Measurements from ENCODE around the gene PPP1R13B. TPM values are rescaled to one million over a fixed set of nuclear protein-coding genes. Genes with fewer than 3 reads are reported as not detected.
A peak's percentile ranks its signal among the peaks of the same experiment; 100 is the strongest.

The PPP1R13B gene
- total and polyA plus RNA-seq, 8 donors = 20.9 to 33.9 (median 26.9) TPM

- Histone ChIP-seq H3K36me3 (no peaks in the 10 kb centered on the region), H3K9me3 (no peaks in the 10 kb centered on the region), H3K27ac (peak overlapping the region in 1 of 4 donors; percentile 77), H3K4me1 (peaks cover 10 to 18% (median 14%) of the 10 kb centered on the region in 3 donors), H3K27me3 (no peaks in the 10 kb centered on the region), H3K4me3 (no peak overlapping the region)
- FAIRE-seq (no peak), ATAC-seq (no peak), DNase-seq (peak in 1 of 6 donors; percentile 16)
- no peak for TF ChIP-seq CTCF (IDR thresholded peaks at IDR 0.05)
- 65 to 80% methylated on average over 7 of the region's 7 CpGs for WGBS, 2 donors
- intact Hi-C loops (cut with DNase I) = no loop called here
These were observed 9.2 kb upstream of the PPP1R13B start for GRCh38 chr14:103856607-103857006.

GRCh38 chr14:103856105-103856504 lies 8.7 kb upstream of the PPP1R13B start:
- no peak overlapping the region for H3K4me3 ChIP-seq
- WGBS, 2 donors = 88 to 93% methylated on average over 8 of the region's 8 CpGs
- H3K4me1 ChIP-seq = peaks cover 10 to 18% (median 14%) of the 10 kb centered on the region in 3 donors
- no peaks in the 10 kb centered on the region for H3K36me3 ChIP-seq
- peak overlapping the region in 3 of 4 donors; percentile 42 to 81 (median 77) for H3K27ac ChIP-seq
- no peak for FAIRE-seq
- H3K27me3 ChIP-seq = no peaks in the 10 kb centered on the region
- ATAC-seq = peak in 1 of 4 donors; percentile 12
- TF ChIP-seq CTCF (IDR thresholded peaks at IDR 0.05) = no peak
- no peaks in the 10 kb centered on the region for H3K9me3 ChIP-seq
- intact Hi-C loops (cut with DNase I) = no loop called here
- DNase-seq = peak in 1 of 6 donors; percentile 53

DNA sequence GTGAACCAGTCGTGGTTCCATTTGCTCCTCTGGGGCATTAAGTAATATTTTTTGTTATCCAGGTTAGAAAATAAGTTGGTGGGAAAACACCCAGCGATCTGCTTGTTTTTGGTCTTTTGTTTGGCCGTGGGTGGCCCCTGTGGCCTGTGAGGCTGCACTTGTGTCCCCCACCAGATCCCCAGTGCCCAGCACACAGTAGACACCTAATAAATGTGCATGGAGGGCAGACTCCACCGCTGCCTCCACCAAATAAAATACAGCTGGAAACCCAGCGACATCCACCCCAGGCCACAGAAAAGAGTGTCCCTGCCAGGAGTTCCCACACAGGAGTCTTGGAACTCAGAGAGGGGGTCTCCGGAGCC lies 8.3 kb upstream of the PPP1R13B start:
- no peaks in the 10 kb centered on the region for H3K27me3 ChIP-seq
- no peaks in the 10 kb centered on the region for H3K9me3 ChIP-seq
- 49 to 57% methylated on average over 6 of the region's 6 CpGs for WGBS, 2 donors
- TF ChIP-seq CTCF (IDR thresholded peaks at IDR 0.05) = no peak
- peaks cover 10 to 18% (median 14%) of the 10 kb centered on the region in 3 donors for H3K4me1 ChIP-seq
- H3K36me3 ChIP-seq = no peaks in the 10 kb centered on the region
- intact Hi-C loops (cut with DNase I) = no loop called here
- DNase-seq (no peak), ATAC-seq (peak in 2 of 4 donors; percentile 5 to 14), FAIRE-seq (no peak)
- H3K4me3 ChIP-seq = no peak overlapping the region
- H3K27ac ChIP-seq = peak overlapping the region; percentile 42 to 81 (median 70)

GRCh38 chr14:103854822-103855733 lies 7.7 kb upstream of the PPP1R13B start:
- peak overlapping the region; percentile 42 to 81 (median 70) for H3K27ac ChIP-seq
- intact Hi-C loops (cut with DNase I) = no loop called here
- 31 to 41% methylated on average over 18 of the region's 18 CpGs for WGBS, 2 donors

More at GRCh38 chr14:103854822-103855733, 7.7 kb upstream of the PPP1R13B start:
- Histone ChIP-seq H3K4me3 (no peak overlapping the region), H3K9me3 (no peaks in the 10 kb centered on the region), H3K27me3 (no peaks in the 10 kb centered on the region), H3K36me3 (no peaks in the 10 kb centered on the region), H3K4me1 (peaks cover 10 to 18% (median 14%) of the 10 kb centered on the region in 3 donors)
- FAIRE-seq (no peak), DNase-seq (peak; percentile 65 to 84 (median 76)), ATAC-seq (peak; percentile 73 to 87 (median 86))
- no peak for TF ChIP-seq CTCF (IDR thresholded peaks at IDR 0.05)
